ENCODE data around the gene EPS15.

GRCh38 chr1:51443555-51443954 is 75.5 kb downstream of the EPS15 start:
- TF ChIP-seq TSHZ1 (tag by site-specific recombination; IDR thresholded peaks at IDR 0.05; ENCODE audit: borderline replicate concordance) (no peak), ZNF37A (tag by site-specific recombination; IDR thresholded peaks at IDR 0.05) (no peak), ZNF416 (tag by site-specific recombination; IDR thresholded peaks at IDR 0.05) (no peak), ZNF626 (tag by site-specific recombination; IDR thresholded peaks at IDR 0.05) (no peak), ZBTB21 (tag by site-specific recombination; IDR thresholded peaks at IDR 0.05) (no peak), ZNF692 (tag by site-specific recombination; IDR thresholded peaks at IDR 0.05) (no peak), ZNF776 (tag by site-specific recombination; IDR thresholded peaks at IDR 0.05; ENCODE audit: borderline replicate concordance) (no peak), PRDM4 (tag by site-specific recombination; IDR thresholded peaks at IDR 0.05) (no peak), CTCF (tag by site-specific recombination; IDR thresholded peaks at IDR 0.05) (no peak), ZNF292 (tag by site-specific recombination; IDR thresholded peaks at IDR 0.05; ENCODE audit: borderline replicate concordance, low read depth) (no peak), ZFHX2 (tag by site-specific recombination; conservative IDR thresholded peaks at IDR 0.05) (no peak), ZNF830 (tag by site-specific recombination; IDR thresholded peaks at IDR 0.05; ENCODE audit: low read depth) (no peak), ZNF521 (tag by site-specific recombination; IDR thresholded peaks at IDR 0.05) (no peak)
